Activated naive CD4-positive, alpha-beta T cell treated with anti-CD3 and anti-CD28 coated beads, Interleukin-2, amount 50 U/mL, for 16 hours (primary cell): Measurements from ENCODE around the gene NLRP12.
"Not testable (repeated sequence)": the region's sequence is repeated elsewhere in the genome, so short reads cannot be mapped to it uniquely, and the experiment has no call there.

Source experiments
- DNase-seq: peaks from one replicate; pipeline ENCODE4 v3.0.0-alpha.2; 2020

NLRP12 gene

GRCh38 chr19:53838446-53838845, 14.3 kb upstream of the NLRP12 start:
- not testable (repeated sequence) for DNase-seq

GRCh38 chr19:53832861-53833260, 8.7 kb upstream of the NLRP12 start:
- DNase-seq: not testable (repeated sequence)

- DNase-seq: no peak
These were observed 4.4 kb upstream of the NLRP12 start for GRCh38 chr19:53828531-53828930.

- no peak for DNase-seq
These were observed 2.8 kb upstream of the NLRP12 start for GRCh38 chr19:53826876-53827275.

GRCh38 chr19:53823380-53824120, 564 bp downstream of the NLRP12 start:
- DNase-seq: no peak

- no peak for DNase-seq
These were observed 4.3 kb downstream of the NLRP12 start for GRCh38 chr19:53819861-53820260.

GRCh38 chr19:53818756-53819155, 5.4 kb downstream of the NLRP12 start:
- DNase-seq: no peak

GRCh38 chr19:53813996-53814395, 10.1 kb downstream of the NLRP12 start:
- no peak for DNase-seq

- no peak for DNase-seq
These were observed 11.8 kb downstream of the NLRP12 start for GRCh38 chr19:53812335-53812734.

- no peak for DNase-seq
These were observed 13.2 kb downstream of the NLRP12 start for GRCh38 chr19:53810891-53811290.

GRCh38 chr19:53810187-53810546, 13.9 kb downstream of the NLRP12 start:
- no peak for DNase-seq

GRCh38 chr19:53809518-53810186, 14.5 kb downstream of the NLRP12 start:
- DNase-seq: no peak

- no peak for DNase-seq
These were observed 15.4 kb downstream of the NLRP12 start for GRCh38 chr19:53808710-53809125.

GRCh38 chr19:53801257-53801656, 22.9 kb downstream of the NLRP12 start:
- DNase-seq: no peak

GRCh38 chr19:53795019-53795418, 29.1 kb downstream of the NLRP12 start:
- no peak for DNase-seq

GRCh38 chr19:53792721-53793433, 31.2 kb downstream of the NLRP12 start:
- DNase-seq: peak; percentile 76

GRCh38 chr19:53789708-53790678, 34.1 kb downstream of the NLRP12 start:
- DNase-seq: no peak

- DNase-seq: no peak
These were observed 36.8 kb downstream of the NLRP12 start for GRCh38 chr19:53787266-53787665.

GRCh38 chr19:53786744-53787143, 37.4 kb downstream of the NLRP12 start:
- DNase-seq: no peak

- DNase-seq: no peak
These were observed 38.8 kb downstream of the NLRP12 start for GRCh38 chr19:53785196-53785889.

GRCh38 chr19:53782698-53783097, 41.4 kb downstream of the NLRP12 start:
- no peak for DNase-seq

- DNase-seq: not testable (repeated sequence)
These were observed 42.8 kb downstream of the NLRP12 start for GRCh38 chr19:53781332-53781731.
